ENCODE data around the gene ETV3. TPM values are rescaled to one million over a fixed set of nuclear protein-coding genes. Genes with fewer than 3 reads are reported as not detected.

The ETV3 gene
- total and polyA plus RNA-seq, 2 of the 4 experiments (the other 2 are of a cell fraction) = 6.4 to 14.7 TPM

GRCh38 chr1:157132616-157133167 is 5.5 kb downstream of the ETV3 start:
- dilution Hi-C loops (cut with HindIII; ENCODE audit: low sequenced_read_pairs, unreplicated experiment) = no loop called here
- CTCF ChIA-PET = no interaction called here

More at GRCh38 chr1:157132616-157133167, 5.5 kb downstream of the ETV3 start:
- no TSS peak for BruUV-seq (replicated peaks)
- peaks cover 22% of the 10 kb centered on the region for H4K20me1 ChIP-seq (ENCODE audit: insufficient read depth, low read length)
- H2AFZ ChIP-seq (replicated peaks; ENCODE audit: low read length, poor library complexity) = no peak overlapping the region
- H2BK15ac ChIP-seq (ENCODE audit: low read depth, low read length) = no peak overlapping the region
- no peak overlapping the region for H3K4ac ChIP-seq (ENCODE audit: low read depth, low read length)
- no peak for ATAC-seq (ENCODE audit: low read depth)
- POLR2A ChIA-PET (ENCODE audit: unreplicated experiment) = no interaction called here
- no peak overlapping the region for H3K18ac ChIP-seq (ENCODE audit: low read depth, low read length)
- H2BK120ac ChIP-seq (ENCODE audit: low read depth, low read length) = no peak overlapping the region
- no peak overlapping the region for H3K56ac ChIP-seq (ENCODE audit: extremely low read depth, insufficient read depth, low read length)
- TF ChIP-seq MAFK (IDR thresholded peaks at IDR 0.05; ENCODE audit: low read depth, low read length) (peak; percentile 94), BHLHE40 (IDR thresholded peaks at IDR 0.05; ENCODE audit: low read depth, low read length) (no peak), RCOR1 (IDR thresholded peaks at IDR 0.05; ENCODE audit: insufficient replicate concordance, low read length) (no peak), ELK1 (IDR thresholded peaks at IDR 0.05; ENCODE audit: borderline replicate concordance, low read depth, low read length) (no peak)
- no peak overlapping the region for H4K5ac ChIP-seq (ENCODE audit: low read depth, low read length)
- peaks cover 2% of the 10 kb centered on the region; the same call in 1 of the 2 replicates for H3K9me1 ChIP-seq (ENCODE audit: insufficient read depth, low read length)
- no peaks in the 10 kb centered on the region for H3K9me3 ChIP-seq (ENCODE audit: control insufficient read depth, insufficient read depth, low read length)
- H3K79me1 ChIP-seq (ENCODE audit: low read depth in 1 of 2, low read length in 2 of 2) = peaks cover 31 to 38% of the 10 kb centered on the region in 2 experiments
- H2AK9ac ChIP-seq (replicated peaks; ENCODE audit: low read depth, low read length, poor library complexity) = no peak overlapping the region
- no peak for DNase-seq
- H3K36me3 ChIP-seq (ENCODE audit: control insufficient read depth, insufficient read depth, low read length) = peaks cover 39% of the 10 kb centered on the region
- H3K4me3 ChIP-seq (ENCODE audit: insufficient read depth, low read depth, low read length) = no peak overlapping the region
- H3K4me1 ChIP-seq (ENCODE audit: control insufficient read depth, insufficient read depth, low read length) = peaks cover 2% of the 10 kb centered on the region; the same call in 1 of the 2 replicates
- H3K27ac ChIP-seq (ENCODE audit: insufficient read depth, low read length) = no peak overlapping the region
- no peak overlapping the region for H2AK5ac ChIP-seq (ENCODE audit: low read depth, low read length)
- in situ Hi-C loops (cut with MboI; ENCODE audit: low sequenced_read_pairs) = no loop called here
- H3K27me3 ChIP-seq (ENCODE audit: control insufficient read depth, insufficient read depth, low read length) = no peaks in the 10 kb centered on the region
- no CpG with 5 or more reads among the region's 2 CpGs for WGBS, 2 experiments (ENCODE audit: extremely low coverage in 2 of 2, insufficient read length in 1 of 2)
- H4K91ac ChIP-seq (ENCODE audit: insufficient read depth, low read depth, low read length) = no peak overlapping the region
- intact Hi-C loops (cut with micrococcal nuclease) = no loop called here
- no peak overlapping the region for H2BK20ac ChIP-seq (ENCODE audit: low read depth, low read length)
- H4K8ac ChIP-seq (ENCODE audit: low read depth in 2 of 2, low read length in 2 of 2) = no peak overlapping the region
- no peak overlapping the region for H3K14ac ChIP-seq (replicated peaks; ENCODE audit: low read depth, low read length)
- H3K9ac ChIP-seq (ENCODE audit: low read depth, low read length) = no peak overlapping the region
- H3K4me2 ChIP-seq (ENCODE audit: low read depth, low read length) = no peak overlapping the region
- no peak overlapping the region for H3K23ac ChIP-seq (ENCODE audit: low read depth, low read length)
- no peak overlapping the region for H2BK5ac ChIP-seq (ENCODE audit: low read depth, low read length, poor library complexity, severe bottlenecking)
